Activated CD4-positive, CD25-positive, alpha-beta regulatory T cell treated with anti-CD3 and anti-CD28 coated beads, Interleukin-2, amount 50 U/mL, for 72 hours (primary cell): ENCODE measurements around the gene PDE4B.
A peak's percentile ranks its signal among the peaks of the same experiment; 100 is the strongest.

Source experiments
- DNase-seq: peaks from one replicate; pipeline ENCODE4 v3.0.0; 2021

The PDE4B gene

DNA sequence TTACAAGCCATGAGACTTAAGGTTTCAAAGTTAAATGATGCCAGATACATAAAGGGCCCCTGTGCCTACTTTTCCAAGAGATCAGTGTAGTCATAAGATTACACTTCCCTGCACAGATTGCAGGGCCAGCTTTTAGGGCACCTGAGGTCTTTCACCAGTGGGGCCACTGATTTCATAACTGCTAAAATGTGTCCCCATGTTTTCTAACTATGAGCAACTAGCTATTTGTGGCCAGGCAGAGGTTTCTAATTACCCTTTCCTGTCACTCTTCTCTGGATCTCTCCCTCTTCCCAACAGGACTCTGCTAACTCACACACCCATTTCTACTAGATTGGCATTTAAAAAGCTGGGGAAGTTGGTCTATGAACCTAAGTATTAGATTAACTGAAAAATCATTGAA is 534.2 kb downstream of the PDE4B start:
- no peak for DNase-seq

DNA sequence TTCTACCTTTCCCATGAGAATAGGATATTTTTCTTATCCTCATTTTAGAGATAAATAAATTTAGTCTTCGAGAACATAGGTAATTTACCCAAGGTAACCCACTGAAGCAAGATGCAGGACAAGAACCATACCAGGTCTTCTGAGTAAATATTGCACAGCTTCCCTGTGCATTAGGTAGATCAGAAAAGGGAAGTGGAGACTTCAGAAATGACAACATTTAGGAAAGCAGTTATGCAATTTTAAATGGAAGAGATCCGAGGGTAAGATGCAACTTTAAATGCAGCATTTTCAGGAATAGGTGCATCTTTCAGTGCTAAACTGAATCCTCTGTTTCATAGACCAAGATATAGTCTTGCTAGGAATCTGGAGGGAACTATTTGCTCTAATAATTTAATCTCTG is 534.9 kb downstream of the PDE4B start:
- no peak for DNase-seq

DNA sequence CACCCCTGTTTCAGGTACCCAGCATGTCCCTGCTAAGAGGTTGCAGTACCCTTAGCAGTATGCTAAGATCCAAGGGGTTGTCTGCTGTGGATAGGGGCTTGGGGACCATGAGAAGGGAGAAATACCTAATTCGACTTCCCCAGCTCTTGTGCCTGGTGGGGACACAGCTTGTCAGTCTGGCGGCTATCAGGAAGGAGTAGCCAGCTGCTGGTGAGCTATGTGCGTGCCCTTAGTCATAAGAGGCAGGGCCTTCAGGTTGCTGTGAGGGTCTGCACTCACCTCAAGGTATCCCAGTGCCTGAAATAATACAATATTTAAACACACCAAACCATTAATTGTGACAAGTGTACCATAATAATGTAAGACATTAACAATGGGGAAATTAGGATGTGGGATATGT is 536.2 kb downstream of the PDE4B start:
- DNase-seq, result no peak

- DNase-seq, result no peak
Observed at GRCh38 chr1:66330722-66331141, 538.0 kb downstream of the PDE4B start.

DNA sequence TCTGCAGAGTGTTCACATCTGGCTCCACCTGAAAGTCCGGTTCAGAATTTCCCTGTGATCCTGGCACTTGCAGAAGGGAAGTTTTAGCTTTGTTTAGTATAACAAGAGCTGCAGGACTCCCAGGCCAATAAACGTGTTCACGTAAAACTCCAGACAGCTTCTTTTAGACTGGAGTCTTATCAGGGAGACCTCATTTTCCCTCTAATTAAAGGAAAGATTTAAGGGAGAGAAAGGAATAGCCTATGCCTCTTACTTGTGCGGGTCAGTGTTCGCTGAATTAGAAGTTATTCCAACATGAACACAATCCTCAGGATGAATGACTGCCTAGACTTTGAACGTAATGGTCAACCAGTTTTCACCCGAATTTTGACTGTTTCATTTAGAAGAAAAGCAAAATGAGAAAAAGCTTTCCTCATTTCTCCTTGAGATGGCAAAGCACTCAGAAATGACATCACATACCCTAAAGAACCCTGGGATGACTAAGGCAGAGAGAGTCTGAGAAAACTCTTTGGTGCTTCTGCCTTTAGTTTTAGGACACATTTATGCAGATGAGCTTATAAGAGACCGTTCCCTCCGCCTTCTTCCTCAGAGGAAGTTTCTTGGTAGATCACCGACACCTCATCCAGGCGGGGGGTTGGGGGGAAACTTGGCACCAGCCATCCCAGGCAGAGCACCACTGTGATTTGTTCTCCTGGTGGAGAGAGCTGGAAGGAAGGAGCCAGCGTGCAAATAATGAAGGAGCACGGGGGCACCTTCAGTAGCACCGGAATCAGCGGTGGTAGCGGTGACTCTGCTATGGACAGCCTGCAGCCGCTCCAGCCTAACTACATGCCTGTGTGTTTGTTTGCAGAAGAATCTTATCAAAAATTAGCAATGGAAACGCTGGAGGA is 539.2 kb downstream of the PDE4B start:
- DNase-seq, result peak; percentile 57

GRCh38 chr1:66332548-66332901 is 539.8 kb downstream of the PDE4B start:
- DNase-seq, result no peak

GRCh38 chr1:66333466-66334199 is 540.9 kb downstream of the PDE4B start:
- DNase-seq, result no peak

DNA sequence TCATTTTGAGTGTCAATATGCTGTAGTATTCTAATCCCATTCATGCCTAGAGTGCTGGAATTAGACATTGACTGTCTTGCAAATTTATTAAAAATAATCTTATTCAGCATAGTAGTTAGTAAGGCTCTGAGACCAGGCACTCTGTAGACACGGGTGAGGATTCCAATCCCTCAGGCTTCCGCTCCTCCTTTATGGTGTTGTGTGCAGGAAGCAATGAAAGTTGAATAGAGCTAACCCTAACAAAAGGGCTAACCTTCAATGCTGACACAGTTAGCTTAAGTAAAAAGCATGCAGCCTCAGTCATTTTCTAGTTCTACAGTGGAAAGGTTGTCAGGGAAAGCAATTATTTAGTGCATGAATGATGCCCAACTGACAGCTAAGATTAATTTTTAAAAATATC is 541.6 kb downstream of the PDE4B start:
- DNase-seq, result no peak

GRCh38 chr1:66335125-66335524 is 542.4 kb downstream of the PDE4B start:
- DNase-seq, result no peak

DNA sequence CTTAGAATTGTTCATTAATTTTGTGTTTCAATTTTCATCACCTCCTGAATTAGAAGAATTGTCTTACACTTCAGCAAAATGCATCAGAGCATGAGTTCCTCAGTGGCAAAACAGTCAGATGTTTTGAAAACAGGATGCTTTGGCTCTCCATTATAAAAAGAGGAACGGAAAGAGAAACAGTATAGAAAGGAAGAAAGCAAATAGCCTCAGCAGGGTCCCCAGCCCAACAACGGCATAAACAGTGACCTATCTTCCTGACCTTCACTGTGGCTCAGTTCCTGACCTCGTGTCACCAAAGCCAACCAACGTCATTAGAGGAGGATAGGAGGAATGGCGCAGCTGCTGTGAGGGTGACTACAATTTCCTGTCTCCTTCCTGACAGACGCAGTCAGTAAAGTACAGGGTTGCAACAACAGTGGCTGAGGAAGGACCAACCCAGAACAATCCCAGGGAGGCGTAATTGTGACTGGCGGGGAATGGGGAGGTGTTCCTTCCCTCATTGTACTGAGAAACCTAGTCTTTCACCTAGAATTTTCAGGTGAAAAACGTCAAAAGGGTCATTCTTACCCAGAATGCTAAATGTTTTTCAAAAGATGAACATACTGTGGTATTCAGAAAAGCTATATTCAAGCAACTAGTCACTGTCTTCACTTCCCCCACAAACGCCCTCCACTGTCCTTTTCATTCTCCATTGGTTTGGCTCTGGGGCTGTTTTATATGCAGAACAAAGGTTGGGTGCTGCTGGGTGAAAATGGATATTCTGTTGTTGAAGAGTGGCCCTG is 543.4 kb downstream of the PDE4B start:
- DNase-seq, result peak; percentile 60

GRCh38 chr1:66336641-66336990 is 543.9 kb downstream of the PDE4B start:
- no peak for DNase-seq

GRCh38 chr1:66337249-66337648 is 544.6 kb downstream of the PDE4B start:
- no peak for DNase-seq

DNA sequence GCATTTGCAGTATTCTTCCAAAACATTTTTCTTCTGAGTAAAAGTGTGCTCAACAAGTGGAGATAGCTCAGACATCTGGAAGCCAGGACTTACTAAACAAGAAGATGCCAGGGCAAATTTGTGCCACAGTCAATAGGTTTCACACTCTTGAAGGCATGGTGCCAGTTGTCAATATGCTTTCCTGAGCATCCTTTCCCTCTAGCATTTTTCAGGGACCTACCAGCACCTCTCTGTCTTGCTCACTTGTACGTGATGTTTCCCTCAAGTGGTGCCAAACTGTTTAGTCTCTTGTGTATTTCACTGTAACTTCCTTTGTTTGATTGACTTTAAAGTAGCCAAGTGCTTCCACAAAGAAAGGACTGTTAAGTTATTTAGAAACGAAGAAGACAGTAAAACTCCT is 547.2 kb downstream of the PDE4B start:
- DNase-seq, result no peak

DNA sequence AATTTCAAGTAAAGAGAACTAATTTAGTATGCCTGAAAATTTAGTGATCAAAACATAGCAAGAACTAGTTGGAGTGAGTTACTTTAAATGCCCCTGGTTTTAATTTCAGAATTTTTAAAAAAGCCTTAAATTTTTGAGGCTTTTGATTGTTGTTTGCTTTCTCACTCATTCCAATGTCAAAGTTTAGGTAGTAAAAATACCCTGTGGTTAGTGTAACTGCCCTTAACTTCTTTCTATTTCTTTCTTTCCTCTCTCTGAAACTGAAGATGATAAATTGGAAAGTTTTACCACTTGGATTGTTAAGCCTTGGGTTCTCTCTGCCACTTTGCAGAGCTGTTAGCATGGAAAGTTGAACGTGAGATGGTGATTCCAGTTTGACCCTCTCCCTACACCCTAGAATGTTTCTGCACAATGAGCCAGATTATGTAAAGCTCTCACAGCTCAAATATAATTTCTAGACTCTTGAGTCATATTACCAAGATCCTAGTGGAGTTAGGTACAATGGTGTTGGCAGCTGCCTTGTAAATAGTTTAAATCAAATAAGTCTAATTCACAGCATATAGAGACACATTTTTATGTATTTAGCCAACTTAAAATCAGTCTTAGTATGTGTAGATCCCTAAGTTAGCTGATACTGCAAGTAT is 548.9 kb downstream of the PDE4B start:
- no peak for DNase-seq

DNA sequence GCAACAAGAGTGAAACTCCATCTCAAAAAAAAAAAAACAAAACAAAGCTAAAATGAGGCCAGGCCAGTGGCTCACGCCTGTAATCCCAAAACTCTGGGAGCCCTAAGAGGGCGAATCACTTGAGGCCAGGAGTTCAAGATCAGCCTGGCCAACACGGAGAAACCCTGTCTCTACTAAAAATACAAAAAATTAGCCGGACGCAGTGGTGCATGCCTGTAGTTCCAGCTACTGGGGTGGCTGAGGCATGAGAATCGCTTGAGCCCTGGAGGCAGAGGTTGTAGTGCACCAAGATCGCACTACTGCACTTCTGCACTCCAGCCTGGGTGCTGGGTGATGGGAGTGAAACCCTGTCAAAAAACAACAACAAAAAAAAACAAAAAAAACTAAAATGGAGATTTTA is 550.0 kb downstream of the PDE4B start:
- no peak for DNase-seq

DNA sequence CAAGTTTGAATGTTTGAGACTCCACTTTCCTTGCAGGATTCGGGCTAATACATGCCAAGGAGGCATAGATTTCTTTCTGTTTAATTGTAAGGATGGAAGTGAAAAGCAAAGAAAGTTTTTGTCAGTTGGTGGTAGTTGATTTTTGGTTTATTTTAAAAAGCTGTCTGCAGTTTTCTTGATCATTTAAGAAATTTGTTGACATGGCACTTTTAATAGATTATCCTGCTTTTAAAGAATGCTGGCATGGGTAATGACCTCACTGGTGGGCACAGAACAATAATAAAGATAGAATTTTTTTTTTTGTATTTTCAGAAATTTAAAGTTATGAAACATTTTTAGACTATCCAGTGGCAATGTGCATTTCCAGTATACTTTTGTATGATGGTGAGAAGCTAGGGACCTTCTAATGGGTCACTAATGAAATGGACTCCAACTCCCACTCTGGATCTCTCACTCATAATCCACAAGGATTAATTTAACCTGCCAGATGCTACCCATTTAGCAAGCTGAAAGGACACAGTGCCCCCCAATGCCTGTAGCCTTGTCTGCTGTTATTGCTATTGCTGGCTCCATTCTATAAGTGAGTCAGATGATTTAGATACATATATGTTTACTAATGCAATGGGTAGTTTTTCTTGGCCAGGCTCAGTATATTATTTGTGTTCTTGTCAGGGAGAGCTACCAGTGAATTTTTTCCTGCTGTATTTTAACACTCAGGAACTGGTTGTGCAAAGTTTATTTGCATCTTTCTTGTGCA is 551.1 kb downstream of the PDE4B start:
- no peak for DNase-seq

GRCh38 chr1:66346057-66346795 is 553.5 kb downstream of the PDE4B start:
- no peak for DNase-seq

GRCh38 chr1:66346873-66347272 is 554.2 kb downstream of the PDE4B start:
- DNase-seq, result no peak

- no peak for DNase-seq
Observed at GRCh38 chr1:66348776-66349175, 556.1 kb downstream of the PDE4B start.

DNA sequence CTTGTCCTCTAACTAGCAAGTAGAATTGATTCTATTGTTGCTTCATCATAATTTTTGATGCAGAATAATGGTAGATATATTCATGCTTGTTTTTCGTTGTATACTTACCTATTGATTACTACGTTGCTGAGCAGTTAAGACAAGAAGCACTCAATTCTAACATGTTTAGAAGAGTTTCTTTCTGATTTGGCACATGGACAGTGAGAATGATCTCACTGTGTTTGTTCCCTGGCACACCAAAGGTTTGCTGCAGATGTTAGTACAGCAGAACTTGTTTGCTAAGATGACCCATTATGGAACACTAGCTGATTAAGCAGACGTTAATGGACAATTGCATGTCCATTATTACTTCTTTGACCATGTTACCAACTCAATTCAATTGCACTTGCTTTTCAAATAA is 556.5 kb downstream of the PDE4B start:
- DNase-seq, result no peak

- DNase-seq, result no peak
Observed at GRCh38 chr1:66350001-66350547, 557.4 kb downstream of the PDE4B start.
